Right hindlimb (tissue), 1 donor: ENCODE data around the gene OR2M3.
A peak's percentile ranks its signal among the peaks of the same experiment; 100 is the strongest.
"Not testable (repeated sequence)": the region's sequence is repeated elsewhere in the genome, so short reads cannot be mapped to it uniquely, and the experiment has no call there.

Experiments used
- DNase-seq: peaks from one replicate; pipeline ENCODE4 v3.0.0-alpha.2; 2018

The OR2M3 gene, protein sequence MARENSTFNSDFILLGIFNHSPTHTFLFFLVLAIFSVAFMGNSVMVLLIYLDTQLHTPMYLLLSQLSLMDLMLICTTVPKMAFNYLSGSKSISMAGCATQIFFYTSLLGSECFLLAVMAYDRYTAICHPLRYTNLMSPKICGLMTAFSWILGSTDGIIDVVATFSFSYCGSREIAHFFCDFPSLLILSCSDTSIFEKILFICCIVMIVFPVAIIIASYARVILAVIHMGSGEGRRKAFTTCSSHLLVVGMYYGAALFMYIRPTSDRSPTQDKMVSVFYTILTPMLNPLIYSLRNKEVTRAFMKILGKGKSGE

DNA sequence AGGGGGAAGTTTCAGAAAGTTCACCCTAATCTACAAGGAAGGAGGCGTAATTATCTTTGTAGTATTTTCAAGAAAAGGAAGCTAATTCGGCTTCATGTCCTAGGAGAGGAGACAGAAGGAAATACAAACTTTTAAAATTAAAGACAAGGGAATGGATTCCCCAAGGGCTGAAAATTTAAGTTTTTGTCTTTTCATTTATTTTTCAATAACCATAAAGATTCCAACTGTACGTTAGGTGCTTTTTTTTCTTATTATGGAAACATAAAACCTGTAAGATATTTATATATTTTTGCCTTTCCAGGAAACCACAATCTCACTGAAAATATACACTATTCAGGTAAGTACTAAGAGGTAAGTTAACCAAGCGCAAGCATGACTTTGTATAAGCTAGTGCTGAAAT, at the start of gene OR2M3:
Gene OR2M3 (plus strand): TSS at position 301 of the 400 bp plus-strand sequence. CDS start 5,803 bp downstream, outside the sequence.
- DNase-seq: no peak

DNA sequence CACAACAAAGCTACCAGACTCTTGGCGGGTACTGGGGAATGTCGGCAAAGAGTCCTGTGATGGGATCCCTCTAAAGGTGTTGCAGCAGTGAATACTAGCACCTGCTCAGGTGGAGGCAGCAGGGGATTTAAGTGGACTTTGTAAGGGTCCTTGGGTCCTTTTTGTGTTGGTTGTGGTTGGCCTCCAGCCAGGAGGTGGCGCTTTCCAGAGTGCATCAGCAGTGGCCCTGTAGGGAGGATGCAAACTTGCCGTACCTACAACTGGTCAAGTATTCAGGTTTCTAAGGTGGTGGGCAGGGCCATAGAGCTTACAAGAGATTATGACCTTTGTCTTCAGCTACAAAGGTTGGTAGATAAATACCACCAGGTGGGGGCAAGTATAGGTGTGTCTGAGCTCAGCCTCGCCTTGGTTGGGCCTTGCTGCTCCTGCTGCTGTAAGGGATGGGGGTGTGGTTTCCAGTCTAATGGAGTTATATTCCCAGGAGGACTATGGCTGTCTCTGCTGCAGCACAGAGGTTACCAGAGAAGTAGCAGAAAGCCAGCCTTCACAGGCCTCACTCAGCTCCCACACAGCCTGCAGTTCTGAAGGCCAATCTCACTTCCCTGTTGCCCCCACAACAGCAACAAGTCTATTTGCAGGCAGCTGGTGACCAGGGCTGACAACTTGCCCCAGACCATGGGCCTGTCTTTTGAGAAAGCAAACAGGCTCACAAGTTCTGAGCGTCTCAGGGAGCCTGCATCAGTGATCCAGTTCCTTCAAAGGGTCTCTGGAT, 44.8 kb upstream of the OR2M3 start:
- DNase-seq: no peak

DNA sequence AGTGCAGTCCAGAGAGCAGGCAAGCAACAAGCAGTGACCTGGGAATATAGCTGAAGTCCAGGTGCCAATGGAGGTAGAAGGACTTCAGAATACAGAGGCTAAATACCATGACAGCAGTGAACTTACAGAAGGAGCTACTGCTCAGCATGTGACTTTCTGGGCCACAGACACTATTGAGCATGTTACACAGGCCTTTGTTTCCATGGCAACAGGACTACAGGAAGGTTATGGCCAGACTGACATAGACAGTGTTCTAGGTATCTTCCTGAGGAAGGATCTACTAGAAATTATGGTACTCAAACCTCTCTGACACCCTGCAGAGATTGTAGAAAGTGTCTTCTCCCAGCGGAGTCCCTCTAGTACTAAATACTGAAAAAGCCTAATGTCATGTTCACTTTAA, 41.1 kb upstream of the OR2M3 start:
- DNase-seq: no peak

DNA sequence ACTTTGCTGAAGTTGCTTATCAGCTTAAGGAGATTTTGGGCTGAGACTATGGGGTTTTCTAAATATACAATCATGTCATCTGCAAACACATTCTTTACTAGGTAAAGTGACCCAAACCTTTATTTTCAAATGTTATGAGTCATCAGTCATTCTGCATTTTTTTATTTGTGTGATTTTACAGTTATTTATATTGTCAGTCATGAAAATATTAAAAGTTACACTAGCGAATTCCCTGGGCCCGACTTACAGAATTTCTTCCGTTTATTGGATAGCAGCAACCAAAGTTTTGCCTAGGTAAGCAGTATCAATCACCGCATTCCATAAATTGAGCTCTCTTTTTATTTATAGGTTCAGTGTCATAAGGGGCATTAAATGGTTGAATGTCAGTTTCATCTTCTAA, 38.3 kb upstream of the OR2M3 start:
- no peak for DNase-seq

DNA sequence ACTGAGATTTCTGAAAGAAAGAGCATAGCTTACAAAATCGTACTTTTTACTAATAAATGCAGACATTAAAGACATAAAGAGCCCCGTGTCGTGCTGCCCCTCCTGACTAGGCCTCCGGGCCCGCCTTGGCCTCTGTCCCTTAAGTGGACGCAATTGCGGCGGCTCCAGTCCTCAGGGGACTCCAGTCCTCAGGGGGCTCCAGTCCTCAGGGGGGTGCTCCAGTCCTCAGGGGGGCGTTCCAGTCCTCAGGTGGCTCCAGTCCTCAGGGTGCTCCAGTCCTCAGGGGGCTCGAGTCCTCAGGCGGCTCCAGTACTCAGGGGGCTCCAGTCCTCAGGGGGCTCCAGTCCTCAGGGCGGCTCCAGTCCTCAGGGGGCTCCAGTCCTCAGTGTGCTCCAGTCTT, 33.0 kb upstream of the OR2M3 start:
- DNase-seq: no peak

DNA sequence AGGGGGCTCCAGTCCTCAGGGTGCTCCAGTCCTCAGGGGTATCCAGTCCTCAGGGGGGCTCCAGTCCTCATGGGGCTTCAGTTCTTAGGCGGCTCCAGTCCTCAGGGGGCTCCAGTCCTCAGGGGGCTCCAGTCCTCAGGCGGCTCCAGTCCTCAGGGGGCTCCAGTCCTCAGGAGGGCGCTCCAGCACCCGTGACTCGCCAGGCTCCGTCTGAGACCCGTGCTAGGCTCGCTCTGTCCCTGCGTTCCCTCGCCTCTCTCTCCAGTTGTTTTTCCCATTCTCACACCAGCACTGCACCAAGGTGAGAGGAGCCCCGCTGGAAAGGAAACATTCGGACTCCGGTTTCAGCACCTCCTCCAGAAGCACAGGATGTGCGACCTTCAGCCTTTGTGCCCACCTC, 31.9 kb upstream of the OR2M3 start:
- no peak for DNase-seq

DNA sequence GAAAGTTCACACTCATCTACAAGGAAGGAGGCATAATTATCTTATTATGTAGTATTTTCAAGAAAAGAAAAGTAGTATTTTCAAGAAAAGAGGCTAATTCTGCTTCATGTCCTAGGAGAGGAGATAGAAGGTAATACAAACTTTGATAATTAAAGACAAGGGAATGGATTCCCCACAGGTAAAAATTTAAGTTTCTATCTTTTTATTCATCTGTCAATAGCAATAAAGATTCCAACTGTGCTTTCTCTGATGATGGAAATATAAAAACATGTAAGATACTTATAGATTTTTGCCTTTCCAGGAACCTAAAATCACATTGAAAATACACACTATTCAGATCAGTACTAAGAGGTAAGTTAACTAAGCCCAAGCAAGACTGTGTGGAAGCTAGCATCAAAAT, 22.5 kb upstream of the OR2M3 start, which contains the start of gene OR2M2:
Gene OR2M2 (plus strand): TSS at position 301 of the 400 bp plus-strand sequence. CDS start 5,165 bp downstream, outside the sequence.
- no peak for DNase-seq

DNA sequence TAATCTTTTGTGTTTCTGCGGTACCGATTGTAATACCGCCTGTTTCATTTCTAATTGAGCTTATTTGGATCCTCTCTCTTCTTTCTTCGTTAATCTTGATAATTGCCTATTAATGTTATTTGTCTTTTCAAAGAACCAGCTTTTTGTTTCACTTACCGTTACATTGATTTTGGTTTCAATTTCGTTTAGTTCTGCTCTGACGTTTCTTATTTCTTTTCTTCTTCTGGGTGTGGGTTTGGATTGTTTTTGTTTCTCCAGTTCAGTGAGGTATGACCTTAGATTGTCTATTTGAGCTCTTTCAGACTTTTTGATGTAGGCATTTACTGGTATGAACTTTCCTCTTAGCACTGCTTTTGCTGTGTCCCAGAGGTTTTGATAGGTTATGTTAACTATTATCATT, 13.1 kb upstream of the OR2M3 start:
- no peak for DNase-seq

DNA sequence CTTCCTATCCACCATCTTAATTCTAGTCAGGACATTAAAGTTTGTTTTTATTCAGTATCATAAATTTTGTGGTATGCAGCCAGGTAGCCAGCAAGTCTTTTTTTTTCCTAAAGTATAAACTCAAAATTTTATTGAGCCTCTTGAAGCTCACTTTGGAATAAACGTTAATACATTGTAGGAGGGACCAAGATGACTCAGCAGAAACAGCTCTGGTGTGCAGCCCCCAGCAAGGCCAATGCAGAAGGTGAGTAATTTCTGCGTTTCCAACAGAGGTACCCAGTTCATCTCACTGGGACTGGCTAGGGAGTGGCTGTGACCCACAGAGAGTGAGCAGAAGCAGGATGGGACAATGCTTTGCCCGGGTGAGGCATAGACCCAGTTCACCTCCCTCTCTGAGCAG, 9.7 kb upstream of the OR2M3 start:
- DNase-seq: no peak

DNA sequence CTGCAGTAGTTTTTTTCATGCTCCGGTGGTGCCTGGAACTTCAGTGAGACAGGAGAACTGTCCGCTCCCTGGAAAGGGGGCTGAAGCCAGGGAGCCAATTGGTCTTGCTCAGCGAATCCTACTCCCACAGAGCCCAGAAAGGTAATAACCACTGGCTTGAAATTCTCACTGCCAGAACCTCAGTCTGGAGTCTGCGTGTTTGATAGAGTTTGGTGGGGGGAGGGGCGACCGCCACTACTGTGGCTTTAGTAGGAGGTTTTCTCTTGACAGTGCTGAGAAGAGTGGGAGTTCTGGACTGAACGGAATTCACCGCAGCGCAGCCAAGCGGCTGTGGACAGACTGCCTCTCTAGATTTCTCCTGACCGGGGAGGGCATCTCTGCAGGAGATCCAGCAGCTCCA, 8.0 kb upstream of the OR2M3 start:
- no peak for DNase-seq

DNA sequence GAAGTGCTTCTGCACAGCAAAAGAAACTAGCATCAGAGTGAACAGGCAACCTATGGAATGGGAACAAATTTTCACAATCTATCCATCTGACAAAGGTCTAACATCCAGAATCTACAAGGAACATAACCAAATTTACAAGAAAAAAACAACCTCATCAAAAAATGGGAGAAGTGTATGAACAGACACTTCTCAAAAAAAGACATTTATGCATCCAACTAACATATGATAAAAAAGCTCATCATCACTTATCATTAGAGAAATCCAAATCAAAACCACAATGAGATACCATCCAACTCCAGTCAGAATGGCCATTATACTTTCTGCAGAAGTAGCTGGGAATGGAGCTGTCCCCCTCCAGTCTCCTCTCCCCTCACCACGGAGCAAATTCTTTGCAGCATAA, 2.9 kb upstream of the OR2M3 start:
- DNase-seq: no peak

DNA sequence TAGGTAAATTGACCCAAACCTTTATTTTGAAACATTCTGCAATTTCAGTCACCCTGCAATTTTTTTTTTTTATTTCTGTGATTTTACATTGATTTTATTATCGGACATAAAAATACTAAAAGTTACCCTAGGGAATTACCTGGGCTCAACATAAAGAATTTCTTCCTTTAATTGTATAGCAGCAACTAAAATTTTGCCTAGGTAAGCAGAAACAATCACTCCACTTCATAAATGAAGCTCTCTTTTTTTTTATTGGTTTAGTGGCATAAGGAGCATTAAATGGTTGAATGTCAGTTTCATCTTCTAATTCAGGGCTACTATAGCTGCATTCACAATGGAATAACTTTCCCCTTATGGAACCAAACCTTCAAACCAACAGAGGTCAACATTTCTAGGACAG, 18.8 kb downstream of the OR2M3 start:
- no peak for DNase-seq

DNA sequence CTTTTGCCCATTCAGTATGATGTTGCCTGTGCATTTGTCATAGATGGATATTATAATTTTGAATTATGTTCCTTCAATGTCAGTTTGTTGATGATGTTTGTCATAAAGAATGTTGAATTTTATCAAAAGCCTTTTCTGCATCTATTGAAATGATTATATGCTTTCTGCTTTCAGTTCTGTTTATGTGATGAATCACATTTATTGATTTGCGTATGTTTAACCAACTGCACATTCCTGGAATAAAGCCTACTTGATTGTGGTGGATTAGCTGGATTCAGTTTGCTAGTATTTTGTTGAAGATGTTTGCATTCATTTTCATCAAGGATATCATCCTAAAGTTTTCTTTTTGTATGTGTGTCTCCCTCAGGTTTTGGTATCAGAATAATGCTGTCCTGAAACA, 28.5 kb downstream of the OR2M3 start:
- no peak for DNase-seq

DNA sequence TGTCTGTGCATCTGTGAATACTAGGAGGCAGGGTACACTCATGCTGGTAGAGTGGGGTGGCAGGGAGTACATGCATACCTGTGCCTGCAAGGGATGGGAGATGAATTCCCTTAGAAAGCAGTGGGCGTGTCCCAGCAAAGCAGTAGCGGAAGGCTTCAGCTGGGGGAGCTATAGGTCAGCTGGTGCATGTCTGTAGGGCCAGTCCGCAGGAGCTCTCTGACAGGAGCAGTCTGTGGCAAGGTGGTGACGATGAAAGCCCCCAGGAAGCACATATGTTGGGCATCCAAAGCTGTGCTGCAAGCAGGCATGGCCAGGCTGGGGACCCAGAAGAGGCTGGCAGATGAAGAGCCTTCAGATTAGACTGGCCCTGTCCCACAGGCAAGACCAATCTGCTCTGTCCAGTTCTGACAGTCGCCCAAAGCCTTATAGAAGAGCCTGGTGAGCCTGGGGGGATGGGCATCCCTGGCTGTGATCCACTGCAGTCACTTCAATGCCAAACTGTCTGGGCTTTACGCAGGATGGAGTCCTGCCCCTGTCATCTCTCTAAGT, 32.4 kb downstream of the OR2M3 start:
- DNase-seq: no peak

DNA sequence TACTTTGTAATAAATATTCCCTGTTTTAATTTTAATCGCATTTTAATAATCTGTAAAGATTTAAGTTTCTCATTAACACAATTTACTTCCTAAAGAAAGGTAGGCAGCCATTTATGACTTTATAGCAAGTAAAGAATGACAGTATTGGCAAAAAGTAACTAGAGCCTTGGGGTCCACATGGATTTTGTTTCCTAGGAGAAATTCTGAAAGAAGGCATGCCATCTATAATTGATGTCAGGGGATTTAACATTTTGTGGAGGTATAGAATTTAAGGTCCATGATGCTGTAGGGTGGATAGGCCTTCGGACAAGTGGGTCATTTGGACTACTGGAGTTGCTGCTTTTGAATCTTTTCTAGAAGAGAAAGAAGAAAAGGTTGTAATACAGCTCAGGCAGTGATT, 34.1 kb downstream of the OR2M3 start, which contains the start of gene OR2M4:
Gene OR2M4 (plus strand): TSS at position 301 of the 400 bp plus-strand sequence. CDS start 7,512 bp downstream, outside the sequence.
- no peak for DNase-seq

DNA sequence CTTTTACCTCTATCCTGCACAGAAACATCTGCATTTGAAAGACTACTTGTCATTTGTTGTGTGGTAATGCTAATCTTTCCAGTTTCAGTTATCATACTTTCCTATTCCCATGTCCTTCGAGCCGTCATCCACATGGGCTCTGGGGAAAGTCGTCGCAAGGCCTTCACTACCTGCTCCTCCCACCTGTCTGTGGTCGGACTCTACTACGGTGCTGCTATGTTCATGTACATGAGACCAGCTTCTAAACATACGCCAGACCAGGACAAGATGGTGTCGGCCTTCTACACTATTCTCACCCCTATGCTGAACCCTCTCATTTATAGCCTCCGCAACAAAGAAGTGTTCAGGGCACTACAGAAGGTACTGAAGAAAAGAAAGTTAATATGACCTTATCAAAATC, 42.4 kb downstream of the OR2M3 start:
- no peak for DNase-seq

DNA sequence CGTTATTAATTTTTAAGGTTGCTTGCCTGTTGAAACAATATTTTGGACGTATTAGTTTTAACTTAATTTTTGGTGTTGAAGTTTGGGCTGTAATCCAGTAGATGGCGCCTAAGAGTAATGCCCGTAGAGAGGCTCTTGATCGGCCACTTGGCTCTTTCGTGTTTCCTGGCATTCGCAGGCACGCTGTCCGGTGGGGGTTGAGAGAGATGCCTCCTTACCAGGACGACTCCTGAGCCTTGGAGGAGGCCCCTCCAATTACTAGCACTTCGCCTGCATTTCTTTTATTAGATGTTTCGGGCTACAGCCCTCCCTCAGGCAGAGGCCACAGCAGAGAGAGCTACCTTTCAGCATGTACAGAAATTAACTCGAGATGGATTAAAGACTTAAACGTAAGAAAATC, 46.1 kb downstream of the OR2M3 start:
- DNase-seq: peak; percentile 13

DNA sequence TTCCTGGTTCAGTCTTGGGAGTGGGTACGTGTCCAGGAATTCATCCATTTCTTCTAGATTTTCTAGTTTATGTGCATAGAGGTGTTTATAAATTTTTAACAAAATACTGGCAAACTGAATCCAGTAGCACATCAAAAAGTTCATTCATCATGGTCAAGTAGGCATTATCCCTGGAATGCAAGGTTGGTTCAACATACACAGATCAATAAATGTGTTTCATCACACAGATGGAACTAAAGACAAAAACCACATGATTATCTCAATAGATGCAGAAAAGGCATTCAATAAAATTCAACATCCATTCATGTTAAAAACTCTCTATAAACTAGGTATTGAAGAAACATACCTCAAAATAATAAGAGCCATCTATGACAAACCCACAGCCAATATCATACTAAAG, 62.2 kb downstream of the OR2M3 start:
- DNase-seq: not testable (repeated sequence)
